GM18498 (cell line): Measurements from ENCODE around the gene ANO2.

Source experiments
- ATAC-seq: cut with Tn5 transposase; IDR thresholded peaks from one replicate; pipeline ENCODE4 v1.9.1; 2021; ENCODE audit warnings: mild to moderate bottlenecking, moderate library complexity; ENCODE audit not compliant: unreplicated experiment

The ANO2 gene

DNA sequence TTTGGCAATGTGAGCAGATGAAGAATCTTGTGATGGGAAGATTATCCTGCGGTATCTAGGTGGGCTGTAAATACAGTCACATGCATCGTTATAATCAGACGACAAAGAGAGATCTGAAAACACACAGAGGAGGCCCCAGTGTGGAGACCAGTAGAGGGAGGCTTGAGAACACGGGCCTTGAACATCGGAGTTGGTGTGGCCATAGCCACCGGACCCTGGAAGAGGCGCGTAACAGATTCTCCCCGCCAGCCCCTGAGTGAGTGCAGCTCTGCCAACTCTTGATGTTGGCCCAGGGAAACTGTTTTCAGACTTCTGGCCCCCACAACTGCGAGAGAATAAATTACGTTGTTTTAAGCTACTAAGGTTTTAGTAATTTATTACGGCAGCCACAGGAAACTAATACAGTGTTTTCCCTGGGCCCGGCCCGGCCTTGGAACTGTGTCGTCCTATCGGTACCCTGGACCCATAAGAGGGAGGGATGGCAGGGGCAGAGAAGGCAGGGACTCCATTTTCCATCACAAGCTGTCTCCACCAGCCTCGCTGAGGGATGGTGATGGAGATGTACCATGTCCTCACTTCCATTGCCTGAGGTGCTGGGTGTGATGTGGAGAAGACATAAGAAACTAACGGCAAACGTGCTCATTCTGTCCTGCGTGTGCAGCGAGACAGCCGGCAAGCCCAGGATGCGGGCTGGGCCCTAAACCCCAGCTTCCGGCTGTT lies 421.5 kb downstream of the ANO2 start:
- no peak for ATAC-seq

DNA sequence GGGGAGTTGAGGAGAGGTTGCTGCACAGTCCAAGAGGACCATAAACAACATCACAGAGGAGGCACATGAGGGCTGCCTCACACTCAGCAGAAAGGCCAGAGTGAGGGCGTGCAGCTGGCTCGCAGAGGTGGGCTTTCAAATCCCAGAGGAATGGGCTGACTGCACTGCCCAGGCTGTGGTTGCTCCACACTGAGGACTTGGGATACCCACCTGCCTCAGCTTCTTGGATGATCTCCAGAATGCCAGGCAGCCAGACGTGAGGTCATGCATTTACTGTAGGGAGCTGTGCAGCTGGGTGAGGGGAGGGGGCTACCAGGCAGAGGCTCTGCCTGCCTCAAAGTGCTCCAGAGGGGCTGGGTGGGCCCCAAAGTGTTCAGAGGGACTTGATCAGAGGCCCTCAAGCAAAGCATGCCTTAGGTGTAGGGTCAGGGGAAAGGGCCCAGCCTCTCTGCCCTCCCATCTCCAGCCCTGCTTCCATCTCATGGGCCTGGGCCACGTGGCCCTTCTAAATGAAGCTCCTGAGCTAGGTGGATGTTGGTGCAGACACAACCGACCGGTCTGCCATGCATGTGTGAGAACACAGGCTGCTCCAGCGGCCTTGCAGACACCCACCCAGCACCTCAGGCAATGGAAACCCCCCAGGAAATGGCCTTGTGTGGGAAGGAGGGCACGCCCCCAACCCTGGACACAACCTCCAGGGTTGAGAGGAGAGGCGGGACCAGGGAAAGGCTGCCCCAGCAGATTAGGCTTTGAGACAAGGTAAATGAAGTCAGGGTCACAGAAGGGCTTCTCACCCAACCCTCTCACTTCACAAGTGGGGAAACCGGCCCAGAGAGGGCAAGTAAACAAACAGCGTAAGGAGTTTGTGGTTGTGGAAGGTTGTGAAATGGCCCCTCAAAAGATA lies 422.4 kb downstream of the ANO2 start:
- ATAC-seq = no peak

DNA sequence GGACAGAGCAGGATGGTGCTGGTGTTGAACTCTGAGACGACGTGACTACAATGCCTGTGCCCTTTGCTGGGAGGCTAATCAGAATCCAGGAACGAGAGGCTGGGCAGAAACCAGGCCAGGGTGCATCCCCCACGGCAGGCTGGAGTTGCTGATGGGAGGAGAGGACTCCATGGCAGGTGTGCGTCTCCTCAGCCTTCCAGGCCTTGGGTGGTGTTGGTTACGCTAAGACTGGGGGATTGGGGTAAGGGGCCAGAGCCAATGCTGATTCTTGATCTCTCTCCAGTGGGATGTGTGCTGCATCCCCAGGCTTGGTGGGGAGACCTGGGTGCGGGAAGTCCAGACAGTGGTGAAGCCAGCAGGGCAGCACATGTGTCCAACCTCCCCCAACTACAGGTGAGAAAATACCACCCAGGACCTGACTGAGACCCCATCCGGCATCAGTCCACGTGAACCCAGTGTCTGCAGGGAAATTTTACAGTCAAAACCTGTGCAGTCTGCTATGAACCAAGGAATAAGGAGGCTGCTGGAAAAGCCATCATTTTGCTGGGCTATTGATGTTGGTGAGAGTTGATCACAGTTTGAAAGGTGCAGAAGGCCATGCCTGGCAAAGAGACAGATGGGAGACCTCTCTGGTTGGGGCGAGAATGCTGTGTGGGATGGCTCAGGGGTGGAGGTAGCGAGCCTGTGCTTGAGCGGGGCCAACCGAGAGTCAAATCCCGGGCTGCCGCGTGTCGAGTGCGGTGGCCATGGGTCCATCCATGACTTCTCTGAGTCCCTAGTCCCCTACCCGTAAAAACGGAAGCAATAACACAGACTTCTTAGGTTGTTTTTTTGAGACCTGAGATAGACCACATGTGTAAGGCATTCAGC lies 423.4 kb downstream of the ANO2 start:
- ATAC-seq = no peak

DNA sequence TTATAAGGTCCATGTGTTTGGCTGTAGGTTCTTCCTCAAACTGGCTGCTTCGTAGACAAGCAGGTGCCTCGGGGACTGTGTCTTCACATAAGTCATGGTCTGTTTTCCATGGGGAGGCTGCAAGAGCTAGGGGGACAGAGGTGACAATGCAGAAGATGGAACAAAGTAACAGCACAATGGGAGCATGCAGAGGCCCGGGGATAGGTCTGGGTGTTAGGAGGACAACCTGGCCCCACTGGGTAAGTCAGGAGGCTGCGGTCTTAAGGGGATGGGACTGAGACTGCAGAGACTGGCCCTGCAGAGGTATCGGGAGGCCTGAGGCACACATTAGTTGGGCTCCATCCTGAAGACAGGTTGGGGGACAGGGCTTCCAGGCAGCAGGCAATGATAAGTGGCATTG lies 424.2 kb downstream of the ANO2 start:
- ATAC-seq = no peak

DNA sequence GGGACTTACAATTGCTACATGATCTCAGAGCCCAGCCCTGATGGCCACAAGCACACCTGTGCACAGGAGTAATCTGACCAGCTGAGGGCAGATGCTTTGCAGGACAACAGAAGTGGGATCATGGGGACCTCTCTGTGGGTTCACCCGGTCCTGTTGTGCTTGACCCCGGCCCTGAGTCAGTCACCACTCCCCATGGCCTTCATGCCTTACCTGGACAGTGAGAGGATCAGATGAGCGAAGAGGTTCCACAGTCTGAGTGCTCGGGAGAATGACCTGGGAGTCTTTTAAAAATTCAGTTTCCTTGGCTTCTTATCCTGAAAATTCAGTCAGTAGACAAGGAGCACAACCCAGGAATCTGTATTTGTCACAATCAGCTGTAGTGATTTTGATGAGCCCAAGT lies 425.0 kb downstream of the ANO2 start:
- ATAC-seq = no peak

DNA sequence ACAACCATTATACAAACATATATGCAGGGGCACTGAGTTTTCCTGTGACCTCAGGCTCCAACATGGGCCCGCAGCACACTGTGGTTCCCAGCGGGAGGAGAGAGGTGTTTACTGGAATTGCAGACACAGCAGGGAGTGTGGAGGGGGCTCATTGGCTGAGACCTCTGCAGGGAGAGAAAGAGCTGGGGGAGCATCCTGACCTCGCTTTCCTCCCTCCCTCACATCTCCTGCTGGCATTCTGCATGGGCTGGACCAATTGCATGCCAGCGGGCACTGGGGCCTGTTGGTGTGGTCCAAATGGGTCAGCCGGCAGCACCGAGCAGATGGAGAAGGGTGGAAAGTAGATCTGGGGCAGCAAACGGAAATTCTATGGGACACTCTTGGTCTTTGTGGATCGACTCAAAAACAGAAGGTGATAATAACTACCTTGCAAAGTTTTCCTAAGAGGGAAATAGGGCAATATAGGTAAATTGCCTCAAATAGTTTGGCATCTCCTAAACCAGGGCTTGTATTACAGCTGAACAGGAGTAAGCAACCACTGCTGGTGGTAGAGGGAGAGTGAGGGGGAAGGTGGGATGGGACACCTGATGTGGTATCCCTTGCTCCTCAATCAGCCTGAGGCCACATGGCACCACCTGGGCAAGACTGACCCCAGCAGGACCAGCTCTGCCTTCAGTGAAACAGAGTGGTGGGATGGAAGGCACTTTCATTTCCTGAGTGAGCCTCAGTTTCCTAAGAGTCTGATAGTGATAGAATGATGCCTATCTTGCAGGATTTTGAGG lies 426.3 kb downstream of the ANO2 start:
- ATAC-seq = no peak

DNA sequence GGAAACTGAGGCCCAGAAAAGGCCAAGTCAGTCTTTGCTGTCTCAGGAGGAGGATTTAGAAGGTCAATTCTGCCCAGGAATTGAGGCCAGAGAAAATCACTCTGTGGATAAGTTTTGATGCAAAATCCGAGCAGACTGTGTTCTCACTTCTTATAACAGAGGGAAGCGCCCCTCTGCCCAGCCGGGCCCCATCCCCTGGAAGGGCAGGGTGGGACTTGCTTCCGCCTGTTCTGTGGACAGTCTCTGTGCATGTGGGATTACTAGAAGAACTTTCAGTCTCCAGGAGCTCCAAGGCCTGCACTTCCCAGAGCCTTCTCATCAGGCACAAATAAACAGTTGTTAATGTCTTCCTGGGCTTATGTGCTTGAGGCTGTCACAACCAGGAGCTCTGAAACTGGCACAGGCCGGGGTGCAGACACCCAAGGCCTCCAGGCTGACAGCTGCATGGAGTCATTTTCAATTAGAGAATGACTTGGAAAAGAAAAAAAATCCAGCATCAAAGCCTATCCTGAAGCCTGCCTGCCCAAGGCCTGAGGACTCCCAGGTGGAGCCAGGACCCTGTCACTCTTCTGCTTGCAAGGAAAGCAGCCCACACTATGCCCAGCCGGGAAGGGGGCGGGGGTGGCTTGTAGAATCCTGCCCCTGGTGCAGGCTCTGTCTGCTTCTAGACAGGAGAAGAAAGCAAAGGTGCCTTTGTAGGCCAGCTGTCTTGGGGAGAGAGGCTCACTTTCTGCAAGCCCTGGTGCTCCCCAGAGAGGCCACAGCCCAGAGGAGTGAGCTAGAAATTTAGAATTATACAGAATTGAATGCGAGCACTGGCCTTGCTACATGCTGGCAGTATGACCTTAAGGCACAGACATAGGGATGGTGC lies 428.5 kb downstream of the ANO2 start:
- ATAC-seq = no peak

DNA sequence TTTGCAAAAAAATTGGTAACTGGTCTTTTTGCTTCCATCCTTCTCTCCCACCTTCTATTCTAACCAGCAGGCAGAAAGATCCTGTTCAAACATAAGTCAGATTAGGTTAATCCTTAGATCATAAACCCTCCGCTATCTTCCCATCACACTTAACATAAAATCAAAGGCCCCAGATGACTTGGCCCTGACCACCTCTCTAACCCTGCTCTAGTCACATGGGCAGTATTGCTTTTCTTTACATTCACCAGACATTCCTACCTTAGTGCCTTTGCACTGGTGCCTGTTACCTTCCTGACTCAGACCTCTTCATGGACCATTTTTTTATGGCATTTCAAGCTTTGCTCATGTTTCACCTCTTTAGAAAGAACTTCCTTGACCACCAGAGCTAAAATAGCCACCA lies 429.6 kb downstream of the ANO2 start:
- no peak for ATAC-seq

DNA sequence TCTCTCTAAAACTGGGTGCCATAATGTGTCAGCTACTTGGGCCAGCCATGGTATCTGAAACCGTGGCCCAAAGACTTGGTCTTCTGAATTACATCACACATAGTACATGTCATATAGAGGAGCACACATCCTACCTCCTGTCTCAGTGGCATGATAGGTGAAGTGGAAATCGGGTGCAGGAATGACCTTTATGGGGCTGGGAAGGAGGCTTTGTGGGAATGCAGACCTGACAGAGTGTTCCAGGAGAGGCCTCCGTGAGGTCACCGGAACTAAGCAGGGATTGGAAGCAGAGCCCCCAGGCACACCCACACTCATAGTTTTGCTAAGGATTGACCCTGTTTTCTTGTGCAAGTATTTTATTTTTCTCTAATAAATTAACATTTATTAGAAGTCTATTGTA lies 430.5 kb downstream of the ANO2 start:
- ATAC-seq = no peak

DNA sequence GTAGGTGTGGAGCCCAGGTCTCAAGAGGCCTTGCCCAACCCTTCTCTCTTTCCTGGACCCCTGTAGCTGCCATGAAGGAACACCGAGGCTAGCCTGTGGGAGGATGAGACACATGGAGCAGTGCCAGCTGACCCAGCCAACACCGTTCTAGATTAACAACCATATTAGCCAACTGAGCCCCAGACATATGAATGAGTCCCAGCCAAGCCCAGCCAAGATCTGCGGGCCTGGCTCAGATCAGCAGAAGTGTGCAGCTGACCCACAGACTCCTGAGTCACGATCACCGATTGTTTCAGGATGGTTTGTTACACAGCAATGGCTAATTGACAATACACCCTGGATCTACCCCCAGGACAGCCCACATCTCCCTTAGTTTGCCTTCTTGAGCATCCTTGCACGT lies 431.0 kb downstream of the ANO2 start:
- no peak for ATAC-seq

DNA sequence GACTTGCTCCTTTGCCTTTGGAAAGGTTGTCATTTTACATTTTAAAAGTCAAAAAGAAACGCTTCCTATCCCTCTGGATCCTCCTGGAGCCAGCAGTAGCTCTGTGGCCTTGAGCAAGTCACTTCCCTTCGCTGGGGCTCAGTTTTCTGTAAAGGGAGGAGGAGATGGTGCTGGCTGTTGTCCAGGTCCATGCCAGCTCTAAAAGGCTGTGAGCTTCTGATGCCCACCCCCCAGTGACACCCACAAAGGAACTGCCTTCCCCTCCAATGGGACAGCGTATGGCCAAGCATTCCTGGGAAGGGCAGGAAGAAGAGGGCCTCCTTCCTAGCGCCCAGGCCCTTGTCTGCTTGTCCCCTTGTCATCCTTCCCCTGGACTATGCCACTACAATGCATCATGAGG lies 431.7 kb downstream of the ANO2 start:
- ATAC-seq = no peak
